ENCODE measurements around the gene MRPL45. TPM values are rescaled to one million over a fixed set of nuclear protein-coding genes. Genes with fewer than 3 reads are reported as not detected.

MRPL45 gene
- total RNA-seq, 3 donors from 2014 or later: 27.9 to 42.9 (median 36.8) TPM

DNA sequence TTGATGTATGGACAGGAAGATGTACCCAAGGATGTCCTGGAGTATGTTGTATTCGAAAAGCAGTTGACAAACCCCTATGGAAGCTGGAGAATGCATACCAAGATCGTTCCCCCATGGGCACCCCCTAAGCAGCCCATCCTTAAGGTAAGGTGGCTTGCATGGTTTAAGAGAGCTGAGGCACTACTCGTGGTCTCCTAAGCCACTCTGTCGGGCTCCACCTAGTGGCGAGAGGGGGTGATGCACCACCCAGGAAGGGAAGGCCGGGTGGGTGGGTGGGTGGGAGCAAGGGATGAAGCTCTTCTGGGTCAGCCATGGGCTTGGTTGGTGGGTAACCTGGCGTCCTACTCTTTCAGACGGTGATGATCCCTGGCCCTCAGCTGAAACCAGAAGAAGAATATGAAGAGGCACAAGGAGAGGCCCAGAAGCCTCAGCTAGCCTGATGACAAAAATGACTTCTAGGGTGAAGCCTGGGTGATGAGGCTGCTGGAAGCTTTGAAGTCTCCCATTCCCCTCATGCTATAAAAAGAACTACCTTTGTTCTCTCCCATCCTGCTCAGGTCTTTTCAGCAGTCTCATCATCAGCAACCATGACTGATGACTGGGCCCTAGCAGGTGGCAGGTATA, 25.3 kb downstream of the MRPL45 start:
- TF ChIP-seq CTCF (IDR thresholded peaks at IDR 0.05): peak in 2 of 3 donors; percentile 25 to 34
- TF ChIP-seq POLR2AphosphoS5 (IDR thresholded peaks at IDR 0.05): no peak
- Histone ChIP-seq H3K9me3 (no peaks in the 10 kb centered on the region), H3K4me3 (no peak overlapping the region), H3K4me1 (peaks cover 6% of the 10 kb centered on the region in 2 donors), H3K27me3 (no peaks in the 10 kb centered on the region), H3K27ac (no peak overlapping the region), H3K36me3 (no peaks in the 10 kb centered on the region)
- no peak for DNase-seq (ENCODE audit: low spot score in 2 of 2)
- intact Hi-C loops (cut with DNase I; ENCODE audit: low total_unique reads): no loop called here

DNA sequence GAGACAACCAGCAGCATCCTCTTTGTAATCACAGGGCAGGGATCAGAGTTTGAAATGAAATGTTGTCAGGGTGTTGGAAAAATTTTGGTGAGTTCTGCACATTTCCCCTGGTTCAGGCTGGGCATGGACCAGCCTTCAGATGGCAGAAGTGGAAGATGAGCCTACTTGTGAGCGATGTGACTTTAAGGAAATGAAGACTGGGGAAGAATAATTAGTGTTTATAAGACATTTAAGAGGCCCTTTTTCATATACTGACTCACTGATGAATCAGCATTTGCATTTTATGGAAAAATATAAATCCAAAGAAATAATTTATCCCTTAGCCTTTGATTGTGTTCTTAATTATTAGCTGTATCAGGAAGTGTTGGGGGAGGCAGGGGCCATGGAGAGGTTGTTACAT, 25.9 kb downstream of the MRPL45 start:
- H3K27me3 ChIP-seq: no peaks in the 10 kb centered on the region
- H3K4me3 ChIP-seq: no peak overlapping the region
- H3K27ac ChIP-seq: peak overlapping the region in 1 of 2 donors; percentile 54
- H3K9me3 ChIP-seq: no peaks in the 10 kb centered on the region
- intact Hi-C loops (cut with DNase I; ENCODE audit: low total_unique reads): no loop called here
- H3K4me1 ChIP-seq: peaks cover 6% of the 10 kb centered on the region in 2 donors
- no peak for DNase-seq (ENCODE audit: low spot score in 2 of 2)
- no peak for TF ChIP-seq POLR2AphosphoS5 (IDR thresholded peaks at IDR 0.05)
- no peak for TF ChIP-seq CTCF (IDR thresholded peaks at IDR 0.05)
- no peak for TF ChIP-seq POLR2A (IDR thresholded peaks at IDR 0.05)
- no peaks in the 10 kb centered on the region for H3K36me3 ChIP-seq

- H3K27me3 ChIP-seq: no peaks in the 10 kb centered on the region
- no peak for DNase-seq (ENCODE audit: low spot score in 2 of 2)
- no peak overlapping the region for H3K4me3 ChIP-seq
- peak overlapping the region; percentile 65 to 70 for H3K27ac ChIP-seq
- no peak for TF ChIP-seq POLR2AphosphoS5 (IDR thresholded peaks at IDR 0.05)
- no peak for TF ChIP-seq POLR2A (IDR thresholded peaks at IDR 0.05)
- TF ChIP-seq CTCF (IDR thresholded peaks at IDR 0.05): no peak
- H3K36me3 ChIP-seq: no peaks in the 10 kb centered on the region
- H3K4me1 ChIP-seq: peaks cover 6% of the 10 kb centered on the region in 2 donors
- H3K9me3 ChIP-seq: no peaks in the 10 kb centered on the region
- intact Hi-C loops (cut with DNase I; ENCODE audit: low total_unique reads): no loop called here
Observed at GRCh38 chr17:38324141-38324697, 27.3 kb downstream of the MRPL45 start.

- H3K27me3 ChIP-seq: no peaks in the 10 kb centered on the region
- DNase-seq (ENCODE audit: low spot score in 2 of 2): no peak
- intact Hi-C loops (cut with DNase I; ENCODE audit: low total_unique reads): no loop called here
- no peaks in the 10 kb centered on the region for H3K9me3 ChIP-seq
- H3K4me3 ChIP-seq: no peak overlapping the region
- H3K27ac ChIP-seq: peak overlapping the region; percentile 65 to 70
- H3K4me1 ChIP-seq: peaks cover 6% of the 10 kb centered on the region in 2 donors
- no peaks in the 10 kb centered on the region for H3K36me3 ChIP-seq
- TF ChIP-seq POLR2A (IDR thresholded peaks at IDR 0.05) (no peak), CTCF (IDR thresholded peaks at IDR 0.05) (no peak), POLR2AphosphoS5 (IDR thresholded peaks at IDR 0.05) (no peak)
Observed at GRCh38 chr17:38324772-38325171, 27.8 kb downstream of the MRPL45 start.

GRCh38 chr17:38325221-38325851, 28.4 kb downstream of the MRPL45 start:
- no peak overlapping the region for H3K4me3 ChIP-seq
- TF ChIP-seq POLR2A (IDR thresholded peaks at IDR 0.05): no peak
- no peak for TF ChIP-seq CTCF (IDR thresholded peaks at IDR 0.05)
- TF ChIP-seq POLR2AphosphoS5 (IDR thresholded peaks at IDR 0.05): no peak
- no peaks in the 10 kb centered on the region for H3K36me3 ChIP-seq
- H3K9me3 ChIP-seq: no peaks in the 10 kb centered on the region
- intact Hi-C loops (cut with DNase I; ENCODE audit: low total_unique reads): no loop called here
- H3K4me1 ChIP-seq: peaks cover 6% of the 10 kb centered on the region in 2 donors
- no peak for DNase-seq (ENCODE audit: low spot score in 2 of 2)
- H3K27ac ChIP-seq: peak overlapping the region; percentile 65 to 70
- no peaks in the 10 kb centered on the region for H3K27me3 ChIP-seq

Data from breast epithelium (tissue), 4 donors.